NCI-H2227 (cell line): ENCODE results near the gene TMEM219.

Experiments
- DNase-seq: peaks from one replicate; lab custom pipeline; 2025; ENCODE audit not compliant: unreplicated experiment; lab: John Stamatoyannopoulos, UW

TMEM219 gene

DNA sequence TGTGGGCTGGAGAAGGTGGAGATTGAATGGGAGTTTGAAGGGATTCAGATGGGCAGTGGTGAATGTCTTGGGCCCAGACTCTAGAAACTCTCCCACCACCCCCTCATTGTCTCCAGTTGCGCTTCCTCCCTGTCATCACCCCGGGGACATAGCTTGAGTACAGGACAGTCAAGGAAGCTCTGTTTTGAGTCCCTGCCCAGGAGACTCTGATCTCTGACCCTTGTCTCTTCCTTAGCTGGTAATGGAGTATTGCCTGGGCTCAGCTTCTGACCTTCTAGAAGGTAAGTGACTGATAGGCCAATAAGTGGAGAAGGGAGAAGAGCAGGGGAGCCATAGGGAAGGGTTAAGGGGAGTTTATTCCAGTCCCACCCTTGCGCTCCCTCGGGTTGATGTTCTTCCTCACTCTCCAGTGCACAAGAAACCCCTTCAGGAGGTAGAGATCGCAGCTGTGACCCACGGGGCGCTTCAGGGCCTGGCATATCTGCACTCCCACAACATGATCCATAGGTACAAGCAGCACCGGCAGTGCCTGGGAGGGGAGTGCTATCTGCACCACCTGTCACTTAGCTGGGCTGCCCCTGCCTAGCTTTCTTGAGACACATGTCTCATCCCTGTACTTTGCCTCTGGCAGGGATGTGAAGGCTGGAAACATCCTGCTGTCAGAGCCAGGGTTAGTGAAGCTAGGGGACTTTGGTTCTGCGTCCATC lies 16.8 kb downstream of the TMEM219 start:
- no peak for DNase-seq

DNA sequence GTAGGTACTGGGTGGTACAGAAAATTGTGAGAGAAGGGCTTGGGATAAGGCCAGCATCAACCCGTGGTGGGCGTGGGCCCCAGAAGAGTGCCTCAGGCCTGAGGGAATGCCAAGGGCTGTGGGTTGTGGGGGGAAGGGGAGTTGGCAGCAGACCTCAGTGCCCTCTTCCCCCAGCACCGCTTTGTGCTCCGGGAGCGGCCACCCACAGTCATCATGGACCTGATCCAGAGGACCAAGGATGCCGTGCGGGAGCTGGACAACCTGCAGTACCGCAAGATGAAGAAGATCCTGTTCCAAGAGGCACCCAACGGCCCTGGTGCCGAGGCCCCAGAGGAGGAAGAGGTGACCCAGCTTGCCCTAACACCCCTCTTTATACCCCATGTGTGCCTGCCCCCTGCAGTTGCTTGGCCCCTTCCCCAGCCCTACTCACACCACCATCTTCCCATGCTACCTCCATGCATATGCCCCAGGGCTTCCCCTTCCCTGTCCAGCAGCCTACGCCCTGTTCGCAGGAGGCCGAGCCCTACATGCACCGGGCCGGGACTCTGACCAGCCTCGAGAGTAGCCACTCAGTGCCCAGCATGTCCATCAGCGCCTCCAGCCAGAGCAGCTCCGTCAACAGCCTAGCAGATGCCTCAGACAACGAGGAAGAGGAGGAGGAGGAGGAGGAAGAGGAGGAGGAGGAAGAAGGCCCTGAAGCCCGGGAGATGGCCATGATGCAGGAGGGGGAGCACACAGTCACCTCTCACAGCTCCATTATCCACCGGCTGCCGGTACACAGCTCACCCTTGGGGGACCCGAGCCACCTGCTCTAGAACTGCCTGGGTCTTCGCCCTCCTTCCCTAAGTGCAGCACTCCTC lies 20.9 kb downstream of the TMEM219 start:
- no peak for DNase-seq

DNA sequence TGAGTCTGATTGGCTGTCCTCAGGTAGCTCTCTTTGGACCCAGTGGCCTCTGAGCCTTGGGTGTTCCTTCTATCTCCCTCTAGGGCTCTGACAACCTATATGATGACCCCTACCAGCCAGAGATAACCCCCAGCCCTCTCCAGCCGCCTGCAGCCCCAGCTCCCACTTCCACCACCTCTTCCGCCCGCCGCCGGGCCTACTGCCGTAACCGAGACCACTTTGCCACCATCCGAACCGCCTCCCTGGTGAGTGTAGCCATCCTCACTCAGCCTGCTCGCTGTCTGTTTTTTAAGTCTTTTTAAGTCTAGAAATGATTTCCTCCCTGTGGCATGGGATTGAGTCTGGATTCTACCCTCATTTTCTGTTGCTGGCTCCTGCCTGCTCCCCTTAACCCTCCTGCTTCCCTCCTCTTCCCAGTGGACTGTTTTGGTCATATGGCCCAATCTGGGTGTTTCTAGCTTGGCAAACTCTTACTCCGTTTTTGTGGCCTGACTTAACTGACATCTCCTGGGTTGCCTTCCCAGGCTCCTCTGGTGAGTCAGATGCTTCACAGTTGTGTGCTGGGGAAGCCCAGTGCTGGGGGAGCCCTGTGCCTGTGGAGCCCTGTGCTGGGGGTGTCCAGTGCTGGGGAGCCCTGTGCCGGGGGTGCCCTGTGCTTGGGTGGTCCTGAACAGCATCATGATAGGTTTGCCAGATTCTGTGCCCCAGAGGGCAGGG lies 21.7 kb downstream of the TMEM219 start:
- no peak for DNase-seq

DNA sequence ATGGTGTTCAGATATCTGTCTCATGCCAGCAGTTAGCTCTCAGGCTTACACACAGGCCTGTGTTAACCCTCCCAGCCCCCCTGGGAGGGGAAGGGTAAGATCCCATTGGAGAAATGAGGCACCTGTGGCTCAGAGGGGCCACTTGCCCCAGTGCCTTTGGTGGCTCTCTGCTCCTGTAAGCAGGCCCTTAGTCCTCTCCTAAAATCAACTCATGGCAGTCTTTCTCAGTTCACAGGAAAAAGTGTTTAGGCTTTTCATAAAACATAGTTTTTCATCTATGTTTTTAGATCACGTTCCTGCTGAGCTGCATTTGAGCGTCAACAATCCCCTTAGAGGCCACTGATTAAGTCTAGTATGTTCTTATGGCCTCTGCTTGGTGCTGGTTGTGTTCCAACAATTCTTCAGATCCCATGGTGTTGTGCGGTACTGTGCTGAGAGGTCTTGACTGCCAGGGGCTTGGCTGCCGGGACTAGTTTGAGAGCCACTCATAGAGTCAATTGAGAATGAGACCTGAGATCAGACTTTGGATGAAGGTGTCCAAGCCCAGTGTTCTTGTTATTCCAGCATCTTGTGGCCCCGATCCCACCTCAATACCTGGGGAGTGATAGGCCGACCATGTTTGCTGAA lies 22.4 kb downstream of the TMEM219 start:
- DNase-seq = no peak

DNA sequence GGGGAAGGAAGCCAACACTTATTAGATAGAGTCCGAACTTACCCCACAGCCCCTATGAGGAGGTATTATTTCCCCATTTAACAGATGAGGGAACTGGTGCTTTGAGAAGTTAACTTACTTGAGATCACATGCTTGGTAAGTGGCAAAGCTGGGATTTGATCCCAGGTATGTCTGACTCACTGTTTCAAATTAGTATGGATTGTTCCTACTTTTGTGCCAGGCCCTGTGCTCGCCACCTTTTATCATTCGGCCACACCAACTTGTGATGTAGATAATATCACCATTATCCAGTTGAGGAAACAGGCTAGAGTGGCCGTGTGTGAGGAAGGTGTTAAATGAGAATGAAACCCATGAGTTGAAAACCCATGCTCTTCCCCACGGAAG lies 22.9 kb downstream of the TMEM219 start:
- DNase-seq = no peak

GRCh38 chr16:29985271-29985811 lies 23.5 kb downstream of the TMEM219 start:
- DNase-seq = no peak

- DNase-seq = no peak
These were observed 24.4 kb downstream of the TMEM219 start for GRCh38 chr16:29986231-29986630.

GRCh38 chr16:29986931-29987330 lies 25.1 kb downstream of the TMEM219 start:
- no peak for DNase-seq

GRCh38 chr16:29987371-29988085 lies 25.6 kb downstream of the TMEM219 start:
- no peak for DNase-seq

DNA sequence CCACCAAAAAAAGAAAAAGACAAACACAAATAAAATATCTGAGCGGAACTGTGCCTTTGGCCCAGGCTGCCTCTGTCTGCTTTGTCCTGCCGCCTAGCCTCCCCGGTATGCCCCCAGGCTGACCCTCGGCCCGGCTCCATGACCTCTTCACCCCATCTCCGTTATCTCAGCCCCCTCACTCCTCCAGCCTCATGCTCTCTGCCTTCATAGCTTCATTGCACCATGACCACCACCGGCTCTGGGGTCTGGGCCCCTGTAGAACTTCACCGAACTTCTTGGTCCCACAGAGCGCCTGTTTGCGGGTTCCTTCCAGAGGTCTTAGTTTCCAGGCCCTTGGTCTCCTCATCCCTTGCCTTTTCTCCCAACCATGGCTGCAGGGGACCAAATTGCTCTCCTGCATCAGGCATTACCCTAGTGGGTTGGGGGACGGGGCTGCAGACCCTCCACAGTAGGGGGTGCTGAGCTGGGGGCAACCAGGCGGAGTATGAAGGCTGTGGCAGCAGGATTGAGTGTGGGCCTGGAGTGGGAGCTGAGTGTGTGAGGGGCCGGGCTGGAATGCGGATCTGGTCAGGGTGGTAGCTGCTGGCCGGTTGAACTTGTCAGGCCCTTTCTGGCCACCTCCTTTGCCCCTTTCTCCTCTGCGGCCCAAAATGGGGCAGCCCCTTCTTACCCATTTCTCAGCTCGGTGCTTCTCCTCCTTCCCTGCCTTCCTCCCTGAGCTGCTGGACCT lies 26.6 kb downstream of the TMEM219 start:
- no peak for DNase-seq

DNA sequence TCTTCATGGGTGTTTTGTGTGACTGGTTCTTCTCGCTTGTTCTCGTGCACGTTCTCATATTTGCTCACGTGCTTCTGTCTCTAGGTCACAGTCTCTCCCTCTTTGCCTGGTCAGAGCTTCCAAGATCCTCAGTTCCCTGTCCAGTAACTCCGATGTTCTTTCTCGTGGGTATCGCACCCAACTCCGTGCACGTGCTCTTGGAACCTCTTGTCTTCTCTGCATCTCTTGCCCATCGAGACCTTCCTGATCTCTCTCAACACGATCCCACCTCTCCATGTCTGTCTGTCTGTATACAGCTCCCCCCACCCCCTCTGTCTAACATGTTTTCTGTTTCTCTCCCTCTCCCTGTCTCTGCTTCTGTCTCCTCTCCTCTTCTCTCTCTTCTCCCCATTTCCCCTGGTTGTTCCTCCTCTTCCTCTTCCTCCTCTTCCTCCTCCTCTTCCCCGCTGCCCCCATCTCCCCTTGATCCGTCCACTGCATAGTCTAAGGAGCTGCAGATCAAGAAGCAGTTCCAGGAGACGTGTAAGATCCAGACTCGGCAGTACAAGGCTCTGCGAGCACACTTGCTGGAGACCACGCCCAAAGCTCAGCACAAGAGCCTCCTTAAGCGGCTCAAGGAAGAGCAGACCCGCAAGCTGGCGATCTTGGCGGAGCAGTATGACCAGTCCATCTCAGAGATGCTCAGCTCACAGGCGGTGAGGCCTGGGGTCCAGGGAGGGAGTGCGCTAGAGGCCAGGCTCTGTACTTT lies 27.4 kb downstream of the TMEM219 start:
- no peak for DNase-seq

DNA sequence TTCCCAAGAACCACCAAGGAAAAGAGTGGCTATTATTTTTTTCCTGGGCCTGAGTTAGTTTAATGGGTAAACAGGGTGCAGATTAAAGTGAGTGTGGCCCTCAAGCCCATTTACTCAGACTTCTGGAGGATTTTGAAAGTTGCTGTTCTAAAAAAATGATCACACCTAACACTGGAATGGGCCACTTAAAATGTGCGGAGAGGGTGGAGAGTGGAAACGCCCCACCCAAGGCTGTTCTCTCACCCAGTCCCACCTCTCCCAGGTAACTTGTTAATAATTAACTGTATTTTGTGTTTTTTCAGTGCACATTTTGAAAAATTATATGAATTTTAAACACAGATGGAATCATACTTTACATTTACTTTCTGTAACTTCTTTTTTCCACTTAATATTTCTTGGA lies 28.2 kb downstream of the TMEM219 start:
- DNase-seq = no peak

DNA sequence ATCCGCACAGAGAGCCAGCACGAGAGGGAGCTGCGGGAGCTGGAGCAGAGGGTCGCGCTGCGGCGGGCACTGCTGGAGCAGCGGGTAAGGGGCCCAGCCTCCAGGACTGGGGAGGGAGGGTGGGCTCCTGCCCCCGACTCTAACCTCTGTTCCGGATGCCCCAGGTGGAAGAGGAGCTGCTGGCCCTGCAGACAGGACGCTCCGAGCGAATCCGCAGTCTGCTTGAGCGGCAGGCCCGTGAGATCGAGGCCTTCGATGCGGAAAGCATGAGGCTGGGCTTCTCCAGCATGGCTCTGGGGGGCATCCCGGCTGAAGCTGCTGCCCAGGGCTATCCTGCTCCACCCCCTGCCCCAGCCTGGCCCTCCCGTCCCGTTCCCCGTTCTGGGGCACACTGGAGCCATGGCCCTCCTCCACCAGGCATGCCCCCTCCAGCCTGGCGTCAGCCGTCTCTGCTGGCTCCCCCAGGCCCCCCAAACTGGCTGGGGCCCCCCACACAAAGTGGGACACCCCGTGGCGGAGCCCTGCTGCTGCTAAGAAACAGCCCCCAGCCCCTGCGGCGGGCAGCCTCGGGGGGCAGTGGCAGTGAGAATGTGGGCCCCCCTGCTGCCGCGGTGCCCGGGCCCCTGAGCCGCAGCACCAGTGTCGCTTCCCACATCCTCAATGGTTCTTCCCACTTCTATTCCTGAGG lies 29.1 kb downstream of the TMEM219 start:
- DNase-seq = no peak

DNA sequence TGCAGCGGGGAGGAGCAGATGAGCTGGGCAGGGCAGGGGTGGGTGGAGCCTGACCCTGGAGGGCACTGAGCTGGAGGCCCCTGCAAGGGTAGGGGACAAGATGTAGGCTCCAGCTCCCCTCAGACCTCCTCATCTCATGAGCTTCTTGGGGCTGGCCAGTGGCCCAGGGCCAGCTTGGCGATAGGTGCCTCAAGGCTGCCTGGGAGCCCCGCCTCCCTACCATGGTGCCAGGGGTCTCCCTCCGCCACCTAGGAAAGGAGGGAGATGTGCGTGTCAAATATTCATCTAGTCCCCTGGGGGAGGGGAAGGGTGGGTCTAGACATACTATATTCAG lies 29.7 kb downstream of the TMEM219 start:
- DNase-seq = no peak

GRCh38 chr16:29992344-29992967 lies 30.6 kb downstream of the TMEM219 start:
- no peak for DNase-seq

GRCh38 chr16:29993191-29993902 lies 31.5 kb downstream of the TMEM219 start:
- no peak for DNase-seq

GRCh38 chr16:29993903-29994599 lies 32.2 kb downstream of the TMEM219 start:
- no peak for DNase-seq
